Measurements from ENCODE around the gene ZNF646.
"Not testable (repeated sequence)": the region's sequence is repeated elsewhere in the genome, so short reads cannot be mapped to it uniquely, and the experiment has no call there.

Gene ZNF646

DNA sequence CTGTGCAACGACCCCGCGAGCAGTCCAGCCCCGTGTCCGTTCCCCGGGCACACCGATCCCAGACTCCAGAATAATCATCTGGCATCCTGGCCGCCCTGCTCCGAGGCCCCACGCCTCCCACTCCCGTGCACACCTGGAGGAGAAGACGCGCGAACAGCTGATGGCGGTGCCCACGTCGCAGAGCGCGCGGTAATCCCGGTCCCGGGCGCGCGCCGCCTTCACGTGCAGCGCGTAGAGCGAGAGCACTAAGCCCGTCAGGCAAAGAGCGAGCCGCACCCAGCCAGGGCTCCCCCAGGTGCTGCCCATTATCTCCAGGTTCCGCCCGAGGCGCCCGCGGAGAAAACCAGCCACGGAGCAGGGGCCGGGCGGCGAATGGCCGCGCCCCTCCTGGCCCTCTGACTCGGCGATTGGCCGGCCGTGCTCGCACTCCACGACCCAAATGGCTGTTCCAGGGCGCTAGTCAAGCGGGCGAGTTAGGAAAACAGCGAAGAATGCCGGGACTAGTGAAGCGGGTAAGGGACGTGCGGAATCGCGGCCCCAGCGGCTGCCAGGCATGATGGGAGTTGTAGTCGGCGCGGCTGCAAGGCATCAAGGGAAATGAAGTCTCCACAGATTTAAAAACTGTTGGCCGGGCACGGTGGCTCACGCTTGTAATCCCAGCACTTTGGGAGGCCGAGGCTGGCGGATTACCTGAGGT lies 20.4 kb downstream of the ZNF646 start, which contains the start of gene VKORC1:
Gene VKORC1, minus strand, starts transcription at position 374 of the 697 bp plus-strand sequence. Its CDS starts 68 bp downstream, at position 306.
- H3K79me1 ChIP-seq (ENCODE audit: low read depth, low read length), result peaks cover 5% of the 10 kb centered on the region
- H3K4me1 ChIP-seq (ENCODE audit: control insufficient read depth in 2 of 2, insufficient read depth in 1 of 2, low read depth in 1 of 2, low read length in 2 of 2), result peaks cover 0 to 6% of the 10 kb centered on the region in 2 donors
- H3K36me3 ChIP-seq (replicated peaks in 1 of 2; ENCODE audit: control insufficient read depth in 2 of 2, insufficient read depth in 2 of 2, low read length in 2 of 2), result peaks cover 10 to 19% of the 10 kb centered on the region in 2 donors
- H2BK15ac ChIP-seq (ENCODE audit: low read length), result no peak within 1 kb of the TSS
- H3K18ac ChIP-seq (ENCODE audit: low read length), result peak within 1 kb of the TSS; percentile 95
- peak within 1 kb of the TSS; percentile 98 for H3K9ac ChIP-seq (ENCODE audit: low read depth, low read length, poor library complexity)
- peak within 1 kb of the TSS; percentile 95 for H2AFZ ChIP-seq (ENCODE audit: low read length)
- no peak within 1 kb of the TSS for H2BK120ac ChIP-seq (ENCODE audit: low read depth, low read length)
- peak within 1 kb of the TSS; percentile 76 for H3K14ac ChIP-seq (ENCODE audit: low read length)
- no peak within 1 kb of the TSS for H4K91ac ChIP-seq (ENCODE audit: low read depth, low read length, poor library complexity)
- no peak within 1 kb of the TSS for H4K8ac ChIP-seq (ENCODE audit: low read depth, low read length)
- peaks cover 0 to 4% of the 10 kb centered on the region in 2 donors for H3K9me3 ChIP-seq (replicated peaks in 1 of 2; ENCODE audit: control insufficient read depth in 2 of 2, insufficient read depth in 1 of 2, low read depth in 1 of 2, low read length in 2 of 2)
- H3K4ac ChIP-seq (ENCODE audit: low read length), result no peak within 1 kb of the TSS
- H3K27me3 ChIP-seq (ENCODE audit: control insufficient read depth in 3 of 3, insufficient read depth in 3 of 3, low read depth in 1 of 3, low read length in 3 of 3), result no peaks in the 10 kb centered on the region
- peak within 1 kb of the TSS; percentile 47 for H2AK5ac ChIP-seq (ENCODE audit: low read depth, low read length)
- H3K4me3 ChIP-seq (ENCODE audit: low read length in 2 of 2), result peak within 1 kb of the TSS; percentile 78 to 87
- H2BK12ac ChIP-seq (ENCODE audit: low read length), result no peak within 1 kb of the TSS
- H3K23ac ChIP-seq (ENCODE audit: low read depth, low read length, poor library complexity), result peak within 1 kb of the TSS; percentile 60
- WGBS, 2 donors (ENCODE audit: extremely low coverage in 2 of 2, insufficient read length in 2 of 2, insufficient replicate concordance in 1 of 2), result no CpG with 5 or more reads among the region's 69 CpGs
- H2BK5ac ChIP-seq (ENCODE audit: low read length), result peak within 1 kb of the TSS; percentile 56
- peak within 1 kb of the TSS; percentile 83 for H3K27ac ChIP-seq (replicated peaks; ENCODE audit: low read length)
- peak; percentile 96 for DNase-seq (ENCODE audit: low spot score)
- peak within 1 kb of the TSS; percentile 99 for H3K4me2 ChIP-seq (ENCODE audit: insufficient read depth, low read length, poor library complexity, severe bottlenecking)

DNA sequence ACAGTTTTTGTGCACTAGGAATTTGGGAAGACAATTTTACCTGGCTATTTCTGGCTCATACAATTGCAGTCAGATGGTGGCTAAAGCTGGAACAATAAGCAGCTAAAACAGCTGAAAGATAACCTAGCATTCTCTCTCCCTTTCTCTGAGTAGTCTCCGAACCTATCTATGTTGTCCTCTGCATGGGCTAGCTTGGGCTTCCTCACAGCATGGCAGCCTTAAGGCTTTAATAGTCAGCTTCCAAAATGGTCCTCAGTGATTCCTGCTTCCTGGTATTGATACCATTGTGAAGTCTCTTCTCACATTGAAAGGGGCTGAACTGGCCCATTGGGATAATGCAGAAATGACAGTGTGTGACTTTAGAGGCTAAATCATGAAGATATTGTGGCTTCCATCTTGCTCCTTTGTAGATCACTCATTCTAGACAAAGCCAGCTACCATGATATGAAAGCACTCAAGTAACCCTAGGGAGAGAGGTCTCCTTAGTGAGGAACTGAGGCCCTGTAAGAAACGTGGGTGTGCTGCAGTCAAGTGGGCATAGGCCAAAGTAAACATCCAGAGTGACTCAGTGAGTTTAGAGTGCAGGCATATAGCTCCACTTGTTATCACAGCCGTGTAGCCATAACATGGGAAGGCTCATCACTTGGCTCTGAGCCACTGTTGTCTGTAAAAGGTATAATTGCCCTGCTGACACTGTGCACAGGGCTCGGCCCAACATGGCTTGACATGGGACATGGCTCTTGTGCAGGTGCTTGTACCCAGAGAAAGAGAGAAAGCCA lies 25.8 kb downstream of the ZNF646 start:
- no peak overlapping the region for H4K91ac ChIP-seq (ENCODE audit: low read depth, low read length, poor library complexity)
- H3K4me2 ChIP-seq (ENCODE audit: insufficient read depth, low read length, poor library complexity, severe bottlenecking), result no peak overlapping the region
- no peak overlapping the region for H3K27ac ChIP-seq (replicated peaks; ENCODE audit: low read length)
- H3K9me3 ChIP-seq (replicated peaks in 1 of 2; ENCODE audit: control insufficient read depth in 2 of 2, insufficient read depth in 1 of 2, low read depth in 1 of 2, low read length in 2 of 2), result peaks cover 0 to 4% of the 10 kb centered on the region in 2 donors
- no peak overlapping the region for H2BK5ac ChIP-seq (ENCODE audit: low read length)
- H3K4me1 ChIP-seq (ENCODE audit: control insufficient read depth in 2 of 2, insufficient read depth in 1 of 2, low read depth in 1 of 2, low read length in 2 of 2), result no peaks in the 10 kb centered on the region
- peak overlapping the region; percentile 38 for H3K18ac ChIP-seq (ENCODE audit: low read length)
- H3K36me3 ChIP-seq (replicated peaks in 1 of 2; ENCODE audit: control insufficient read depth in 2 of 2, insufficient read depth in 2 of 2, low read length in 2 of 2), result no peaks in the 10 kb centered on the region
- no peaks in the 10 kb centered on the region for H3K79me1 ChIP-seq (ENCODE audit: low read depth, low read length)
- no peaks in the 10 kb centered on the region for H3K27me3 ChIP-seq (ENCODE audit: control insufficient read depth in 3 of 3, insufficient read depth in 3 of 3, low read depth in 1 of 3, low read length in 3 of 3)
- no CpG with 5 or more reads among the region's 4 CpGs for WGBS, 2 donors (ENCODE audit: extremely low coverage in 2 of 2, insufficient read length in 2 of 2, insufficient replicate concordance in 1 of 2)
- peak overlapping the region; percentile 37 for H3K9ac ChIP-seq (ENCODE audit: low read depth, low read length, poor library complexity)
- no peak overlapping the region for H2BK120ac ChIP-seq (ENCODE audit: low read depth, low read length)
- H3K4me3 ChIP-seq (ENCODE audit: low read length in 2 of 2), result no peak overlapping the region
- H2BK12ac ChIP-seq (ENCODE audit: low read length), result no peak overlapping the region
- H2AFZ ChIP-seq (ENCODE audit: low read length), result no peak overlapping the region
- H3K4ac ChIP-seq (ENCODE audit: low read length), result no peak overlapping the region
- H2BK15ac ChIP-seq (ENCODE audit: low read length), result no peak overlapping the region
- no peak overlapping the region for H3K14ac ChIP-seq (ENCODE audit: low read length)
- H3K23ac ChIP-seq (ENCODE audit: low read depth, low read length, poor library complexity), result no peak overlapping the region
- DNase-seq (ENCODE audit: low spot score), result no peak
- no peak overlapping the region for H4K8ac ChIP-seq (ENCODE audit: low read depth, low read length)
- no peak overlapping the region for H2AK5ac ChIP-seq (ENCODE audit: low read depth, low read length)

DNA sequence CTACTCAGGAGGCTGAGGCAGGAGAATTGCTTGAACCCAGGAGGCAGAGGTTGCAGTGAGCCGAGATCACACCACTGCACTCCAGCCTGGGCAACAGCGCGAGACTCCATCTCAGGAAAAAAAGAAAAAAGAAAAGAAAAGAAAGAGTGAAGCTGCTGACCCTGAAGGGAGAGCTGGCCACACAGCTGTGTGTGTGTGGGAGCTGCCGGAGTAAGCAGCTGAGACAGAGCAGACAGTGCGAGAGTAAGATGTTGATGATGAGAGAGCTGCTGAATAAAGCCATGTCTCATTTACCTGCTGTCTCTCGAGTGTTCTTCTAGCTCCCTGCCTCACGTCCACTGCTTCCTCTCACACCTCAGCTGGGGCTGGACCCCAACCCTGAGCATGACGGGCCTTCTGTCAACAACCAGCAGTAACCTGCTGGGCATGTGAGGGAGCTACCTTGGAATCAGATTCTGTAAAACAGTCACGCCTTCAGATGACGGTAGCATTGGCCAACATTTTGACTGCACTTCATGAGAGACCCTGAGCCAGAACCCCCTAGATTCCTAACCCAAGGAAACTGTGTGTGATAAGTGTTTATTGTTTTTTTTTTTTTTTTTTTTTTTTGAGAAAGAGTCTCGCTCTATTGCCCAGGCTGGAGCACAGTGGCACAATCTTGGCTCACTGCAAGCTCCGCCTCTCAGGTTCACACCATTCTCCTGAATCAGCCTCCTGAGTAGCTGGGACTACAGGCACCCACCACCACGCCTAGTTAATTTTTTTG lies 26.8 kb downstream of the ZNF646 start:
- H3K4me2 ChIP-seq (ENCODE audit: insufficient read depth, low read length, poor library complexity, severe bottlenecking); H3K4ac ChIP-seq (ENCODE audit: low read length); H2AK5ac ChIP-seq (ENCODE audit: low read depth, low read length); H4K91ac ChIP-seq (ENCODE audit: low read depth, low read length, poor library complexity); H2BK120ac ChIP-seq (ENCODE audit: low read depth, low read length); H3K27ac ChIP-seq (replicated peaks; ENCODE audit: low read length); H3K18ac ChIP-seq (ENCODE audit: low read length); H3K14ac ChIP-seq (ENCODE audit: low read length); H3K4me3 ChIP-seq (ENCODE audit: low read length in 2 of 2); H2BK15ac ChIP-seq (ENCODE audit: low read length); H3K27me3 ChIP-seq (ENCODE audit: control insufficient read depth in 3 of 3, insufficient read depth in 3 of 3, low read depth in 1 of 3, low read length in 3 of 3); H3K79me1 ChIP-seq (ENCODE audit: low read depth, low read length); H3K36me3 ChIP-seq (replicated peaks in 1 of 2; ENCODE audit: control insufficient read depth in 2 of 2, insufficient read depth in 2 of 2, low read length in 2 of 2); H3K9ac ChIP-seq (ENCODE audit: low read depth, low read length, poor library complexity); DNase-seq (ENCODE audit: low spot score); H2BK12ac ChIP-seq (ENCODE audit: low read length); H2BK5ac ChIP-seq (ENCODE audit: low read length); H3K9me3 ChIP-seq (replicated peaks in 1 of 2; ENCODE audit: control insufficient read depth in 2 of 2, insufficient read depth in 1 of 2, low read depth in 1 of 2, low read length in 2 of 2); H3K23ac ChIP-seq (ENCODE audit: low read depth, low read length, poor library complexity); H4K8ac ChIP-seq (ENCODE audit: low read depth, low read length); H3K4me1 ChIP-seq (ENCODE audit: control insufficient read depth in 2 of 2, insufficient read depth in 1 of 2, low read depth in 1 of 2, low read length in 2 of 2): not testable (repeated sequence)
- no CpG with 5 or more reads among the region's 13 CpGs for WGBS, 2 donors (ENCODE audit: extremely low coverage in 2 of 2, insufficient read length in 2 of 2, insufficient replicate concordance in 1 of 2)
- H2AFZ ChIP-seq (ENCODE audit: low read length), result peak overlapping the region; percentile 66
